ENCODE data around the gene ELOB. TPM values are rescaled to one million over a fixed set of nuclear protein-coding genes. Genes with fewer than 3 reads are reported as not detected.

Gene ELOB
- total and polyA plus RNA-seq, 2 of the 13 experiments (the other 11 are each of a cell fraction or from before 2014, with no cell fraction given) = 208 to 225 TPM

DNA sequence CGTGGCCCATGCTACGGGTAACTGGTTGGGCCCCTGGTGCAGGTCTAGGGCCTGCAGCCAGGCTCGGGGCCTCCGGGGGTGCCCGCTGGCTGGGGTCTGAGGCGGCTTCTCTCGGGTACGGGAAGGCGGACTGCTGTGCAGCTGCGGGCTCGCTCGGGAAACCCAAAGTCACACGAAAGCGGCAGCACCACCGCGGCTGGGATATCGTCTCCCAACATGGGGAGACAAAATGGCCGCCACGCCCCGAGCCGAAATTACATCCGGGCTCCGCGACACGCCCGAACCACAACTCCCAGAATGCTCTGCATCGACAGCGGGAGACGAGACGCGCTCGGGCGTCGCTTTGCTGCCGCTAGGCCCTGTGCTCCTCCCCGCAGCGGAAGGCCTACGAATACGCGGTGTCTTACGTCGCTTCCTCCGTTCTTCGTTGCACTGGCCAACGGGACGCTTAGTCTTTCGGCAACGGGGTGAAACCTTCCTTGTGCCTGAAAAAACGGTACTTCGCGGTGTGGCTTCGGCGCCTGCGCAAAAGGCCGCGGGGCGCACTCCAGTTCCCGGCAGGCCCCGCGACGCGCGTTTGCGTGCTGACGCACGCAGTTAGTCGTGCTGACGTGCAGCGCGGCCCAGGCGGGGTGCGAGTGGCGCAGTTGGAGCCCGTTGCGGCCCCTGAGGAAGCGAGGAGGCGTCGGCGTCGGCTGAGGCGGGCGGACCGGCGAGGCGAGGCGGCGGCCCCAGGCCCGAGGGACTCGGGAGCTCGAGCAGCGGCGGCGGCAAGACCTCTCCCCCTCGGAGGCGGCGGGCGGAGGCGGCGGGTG is 24.8 kb downstream of the ELOB start, which contains the start of gene SRRM2 (continued):
- TF ChIP-seq SALL1 (CRISPR knock-in tag; IDR thresholded peaks at IDR 0.05) = peak; percentile 76
- peak; percentile 94 for TF ChIP-seq KDM2A (CRISPR knock-in tag; IDR thresholded peaks at IDR 0.05; ENCODE audit: borderline replicate concordance, low read depth)
- no peak for TF ChIP-seq FOSL1 (CRISPR knock-in tag; IDR thresholded peaks at IDR 0.05; ENCODE audit: borderline replicate concordance)
- no peak; the same call in none of the 2 replicates for TF ChIP-seq SAFB2 (CRISPR knock-in tag; IDR thresholded peaks at IDR 0.05; ENCODE audit: borderline replicate concordance, low read depth)
- TF ChIP-seq, protein P1, sequence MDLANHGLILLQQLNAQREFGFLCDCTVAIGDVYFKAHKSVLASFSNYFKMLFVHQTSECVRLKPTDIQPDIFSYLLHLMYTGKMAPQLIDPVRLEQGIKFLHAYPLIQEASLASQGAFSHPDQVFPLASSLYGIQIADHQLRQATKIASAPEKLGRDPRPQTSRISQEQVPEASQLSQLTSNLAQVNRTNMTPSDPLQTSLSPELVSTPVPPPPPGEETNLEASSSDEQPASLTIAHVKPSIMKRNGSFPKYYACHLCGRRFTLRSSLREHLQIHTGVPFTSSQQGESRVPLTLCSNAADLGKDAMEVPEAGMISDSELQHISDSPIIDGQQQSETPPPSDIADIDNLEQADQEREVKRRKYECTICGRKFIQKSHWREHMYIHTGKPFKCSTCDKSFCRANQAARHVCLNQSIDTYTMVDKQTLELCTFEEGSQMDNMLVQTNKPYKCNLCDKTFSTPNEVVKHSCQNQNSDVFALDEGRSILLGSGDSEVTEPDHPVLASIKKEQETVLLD (CRISPR knock-in tag; IDR thresholded peaks at IDR 0.05; ENCODE audit: low read depth) = peak; percentile 88
- TF ChIP-seq PTBP1 (IDR thresholded peaks at IDR 0.05; ENCODE audit: low read depth, low read length, poor library complexity, severe bottlenecking) = no peak
- peak; percentile 89 for TF ChIP-seq GATAD1 (CRISPR knock-in tag; IDR thresholded peaks at IDR 0.05)
- no peak for TF ChIP-seq NFE2L2 (IDR thresholded peaks at IDR 0.05; ENCODE audit: low read length)
- TF ChIP-seq ZNF282 (IDR thresholded peaks at IDR 0.05; ENCODE audit: partially characterized antibody) = no peak
- TF ChIP-seq RAD21 (CRISPR knock-in tag; IDR thresholded peaks at IDR 0.05) = peak; percentile 58
- TF ChIP-seq ZNF136 (CRISPR knock-in tag; IDR thresholded peaks at IDR 0.05; ENCODE audit: low read depth) = no peak; the same call in 1 of the 2 replicates
- peak; percentile 71; the same call in 1 of the 2 replicates for TF ChIP-seq ZNF138 (CRISPR knock-in tag; IDR thresholded peaks at IDR 0.05; ENCODE audit: low read depth)
- TF ChIP-seq NRL (CRISPR knock-in tag; IDR thresholded peaks at IDR 0.05; ENCODE audit: borderline replicate concordance) = peak; percentile 94
- TF ChIP-seq, protein P2, sequence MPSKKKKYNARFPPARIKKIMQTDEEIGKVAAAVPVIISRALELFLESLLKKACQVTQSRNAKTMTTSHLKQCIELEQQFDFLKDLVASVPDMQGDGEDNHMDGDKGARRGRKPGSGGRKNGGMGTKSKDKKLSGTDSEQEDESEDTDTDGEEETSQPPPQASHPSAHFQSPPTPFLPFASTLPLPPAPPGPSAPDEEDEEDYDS (CRISPR knock-in tag; IDR thresholded peaks at IDR 0.05) = no peak
- TF ChIP-seq JUND (CRISPR knock-in tag; IDR thresholded peaks at IDR 0.05) = no peak
- peak; percentile 48; the same call in 1 of the 2 replicates for TF ChIP-seq ZNF616 (CRISPR knock-in tag; IDR thresholded peaks at IDR 0.05; ENCODE audit: low read depth)
- TF ChIP-seq ZNF264 (CRISPR knock-in tag; IDR thresholded peaks at IDR 0.05) = peak; percentile 79
- no peak for TF ChIP-seq HNRNPK (IDR thresholded peaks at IDR 0.05; ENCODE audit: low read depth, low read length, poor library complexity, severe bottlenecking)
- TF ChIP-seq ATF7 (IDR thresholded peaks at IDR 0.05) = no peak
- peak; percentile 63; the same call in 1 of the 2 replicates for TF ChIP-seq ATF7 (CRISPR knock-in tag; IDR thresholded peaks at IDR 0.05)
- TF ChIP-seq GLI4 (CRISPR knock-in tag; IDR thresholded peaks at IDR 0.05; ENCODE audit: borderline replicate concordance) = peak; percentile 80; the same call in 1 of the 2 replicates
- TF ChIP-seq, protein P3, sequence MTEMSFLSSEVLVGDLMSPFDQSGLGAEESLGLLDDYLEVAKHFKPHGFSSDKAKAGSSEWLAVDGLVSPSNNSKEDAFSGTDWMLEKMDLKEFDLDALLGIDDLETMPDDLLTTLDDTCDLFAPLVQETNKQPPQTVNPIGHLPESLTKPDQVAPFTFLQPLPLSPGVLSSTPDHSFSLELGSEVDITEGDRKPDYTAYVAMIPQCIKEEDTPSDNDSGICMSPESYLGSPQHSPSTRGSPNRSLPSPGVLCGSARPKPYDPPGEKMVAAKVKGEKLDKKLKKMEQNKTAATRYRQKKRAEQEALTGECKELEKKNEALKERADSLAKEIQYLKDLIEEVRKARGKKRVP (CRISPR knock-in tag; IDR thresholded peaks at IDR 0.05) = peak in 1 of 2 experiments; percentile 61; a peak in 1 of 4 replicates
- TF ChIP-seq HOXA7 (CRISPR knock-in tag; IDR thresholded peaks at IDR 0.05) = no peak
- no peak for TF ChIP-seq MTA1 (CRISPR knock-in tag; IDR thresholded peaks at IDR 0.05; ENCODE audit: borderline replicate concordance)
- TF ChIP-seq, protein P4, sequence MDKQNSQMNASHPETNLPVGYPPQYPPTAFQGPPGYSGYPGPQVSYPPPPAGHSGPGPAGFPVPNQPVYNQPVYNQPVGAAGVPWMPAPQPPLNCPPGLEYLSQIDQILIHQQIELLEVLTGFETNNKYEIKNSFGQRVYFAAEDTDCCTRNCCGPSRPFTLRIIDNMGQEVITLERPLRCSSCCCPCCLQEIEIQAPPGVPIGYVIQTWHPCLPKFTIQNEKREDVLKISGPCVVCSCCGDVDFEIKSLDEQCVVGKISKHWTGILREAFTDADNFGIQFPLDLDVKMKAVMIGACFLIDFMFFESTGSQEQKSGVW (CRISPR knock-in tag; IDR thresholded peaks at IDR 0.05; ENCODE audit: borderline replicate concordance) = peak; percentile 62; the same call in 1 of the 2 replicates

All from HepG2 (cell line).